ENCODE measurements around the gene NTNG2. TPM values are rescaled to one million over a fixed set of nuclear protein-coding genes. Genes with fewer than 3 reads are reported as not detected.

Gene NTNG2
- total and polyA plus RNA-seq, 9 of the 15 experiments (the other 6 are each of a cell fraction or from before 2014, with no cell fraction given) = 0.01 to 0.11 (median 0.09) TPM; not detected in 6

DNA sequence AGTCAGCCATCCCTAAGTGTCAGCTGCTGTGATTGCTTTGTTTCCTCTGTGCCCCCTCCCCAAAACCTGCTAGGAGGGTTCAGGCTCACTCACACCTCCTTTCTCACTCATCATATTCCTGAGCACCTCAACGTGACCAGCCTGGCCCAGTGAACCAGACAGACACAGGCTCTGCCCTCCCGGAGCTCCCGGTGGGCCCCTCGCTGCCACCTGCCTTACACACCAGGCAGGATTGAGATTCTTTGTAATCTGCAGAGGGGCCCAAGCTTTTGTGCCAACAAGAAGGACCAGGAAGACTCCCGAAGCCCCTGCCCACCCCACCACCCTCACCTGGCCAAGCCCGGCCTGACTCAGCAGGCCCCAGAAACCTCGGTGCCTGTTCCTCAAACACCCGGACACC, 87.8 kb downstream of the NTNG2 start (continued):
- TF ChIP-seq, protein P1, sequence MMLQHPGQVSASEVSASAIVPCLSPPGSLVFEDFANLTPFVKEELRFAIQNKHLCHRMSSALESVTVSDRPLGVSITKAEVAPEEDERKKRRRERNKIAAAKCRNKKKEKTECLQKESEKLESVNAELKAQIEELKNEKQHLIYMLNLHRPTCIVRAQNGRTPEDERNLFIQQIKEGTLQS (IDR thresholded peaks at IDR 0.05) = no peak
- TF ChIP-seq, protein P1 (CRISPR knock-in tag; conservative IDR thresholded peaks at IDR 0.05) = no peak

DNA sequence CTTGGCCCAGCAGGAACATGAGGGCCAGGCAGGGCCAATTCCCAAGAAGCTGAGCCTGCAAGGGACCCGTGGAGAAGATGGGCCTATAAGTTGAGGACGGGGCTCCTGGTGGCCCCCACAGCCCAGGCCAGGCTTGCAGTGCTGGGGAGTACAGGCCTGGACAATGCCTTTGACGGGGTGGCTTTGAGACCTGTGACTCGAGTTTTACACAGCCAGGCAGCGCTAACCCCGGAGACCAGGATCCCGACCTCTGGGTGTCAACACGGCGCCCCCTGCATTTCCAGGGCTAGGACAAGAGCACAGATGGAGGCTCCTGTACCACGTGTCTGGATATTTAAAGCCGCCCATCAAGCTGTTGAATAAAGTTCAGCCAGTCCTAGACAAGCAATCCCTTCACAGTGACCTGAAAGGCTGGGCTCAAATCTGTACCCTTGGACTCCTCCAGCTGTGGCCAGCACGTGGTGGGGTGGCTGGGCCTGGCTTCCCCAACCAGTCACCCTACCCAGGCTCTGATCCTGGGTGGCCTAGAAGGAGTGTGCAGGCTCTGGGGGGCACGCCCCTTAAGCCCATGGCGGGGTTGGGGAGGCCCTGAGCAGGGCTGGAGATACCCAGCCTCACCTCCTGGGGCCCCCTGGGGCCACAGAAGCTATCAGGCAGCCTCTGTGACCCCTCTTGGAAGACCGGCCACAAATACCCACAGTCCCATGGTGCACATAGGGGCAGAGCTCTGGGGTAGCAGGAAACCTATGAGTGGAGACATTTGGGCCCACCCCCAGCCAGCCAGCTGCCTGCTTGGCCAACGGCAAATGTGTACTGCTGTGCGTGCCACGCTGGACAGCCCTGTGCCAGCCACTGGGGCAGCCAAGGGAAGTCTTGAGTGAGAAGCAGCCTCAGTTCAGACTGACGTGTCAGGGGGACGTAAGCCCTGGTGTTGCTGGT, 88.7 kb downstream of the NTNG2 start:
- H3K79me2 ChIP-seq (ENCODE audit: control insufficient read depth, insufficient read depth, low read length) = no peaks in the 10 kb centered on the region
- TF ChIP-seq, protein P2, sequence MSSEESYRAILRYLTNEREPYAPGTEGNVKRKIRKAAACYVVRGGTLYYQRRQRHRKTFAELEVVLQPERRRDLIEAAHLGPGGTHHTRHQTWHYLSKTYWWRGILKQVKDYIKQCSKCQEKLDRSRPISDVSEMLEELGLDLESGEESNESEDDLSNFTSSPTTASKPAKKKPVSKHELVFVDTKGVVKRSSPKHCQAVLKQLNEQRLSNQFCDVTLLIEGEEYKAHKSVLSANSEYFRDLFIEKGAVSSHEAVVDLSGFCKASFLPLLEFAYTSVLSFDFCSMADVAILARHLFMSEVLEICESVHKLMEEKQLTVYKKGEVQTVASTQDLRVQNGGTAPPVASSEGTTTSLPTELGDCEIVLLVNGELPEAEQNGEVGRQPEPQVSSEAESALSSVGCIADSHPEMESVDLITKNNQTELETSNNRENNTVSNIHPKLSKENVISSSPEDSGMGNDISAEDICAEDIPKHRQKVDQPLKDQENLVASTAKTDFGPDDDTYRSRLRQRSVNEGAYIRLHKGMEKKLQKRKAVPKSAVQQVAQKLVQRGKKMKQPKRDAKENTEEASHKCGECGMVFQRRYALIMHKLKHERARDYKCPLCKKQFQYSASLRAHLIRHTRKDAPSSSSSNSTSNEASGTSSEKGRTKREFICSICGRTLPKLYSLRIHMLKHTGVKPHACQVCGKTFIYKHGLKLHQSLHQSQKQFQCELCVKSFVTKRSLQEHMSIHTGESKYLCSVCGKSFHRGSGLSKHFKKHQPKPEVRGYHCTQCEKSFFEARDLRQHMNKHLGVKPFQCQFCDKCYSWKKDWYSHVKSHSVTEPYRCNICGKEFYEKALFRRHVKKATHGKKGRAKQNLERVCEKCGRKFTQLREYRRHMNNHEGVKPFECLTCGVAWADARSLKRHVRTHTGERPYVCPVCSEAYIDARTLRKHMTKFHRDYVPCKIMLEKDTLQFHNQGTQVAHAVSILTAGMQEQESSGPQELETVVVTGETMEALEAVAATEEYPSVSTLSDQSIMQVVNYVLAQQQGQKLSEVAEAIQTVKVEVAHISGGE (CRISPR knock-in tag; IDR thresholded peaks at IDR 0.05) = no peak
- TF ChIP-seq, protein P3, sequence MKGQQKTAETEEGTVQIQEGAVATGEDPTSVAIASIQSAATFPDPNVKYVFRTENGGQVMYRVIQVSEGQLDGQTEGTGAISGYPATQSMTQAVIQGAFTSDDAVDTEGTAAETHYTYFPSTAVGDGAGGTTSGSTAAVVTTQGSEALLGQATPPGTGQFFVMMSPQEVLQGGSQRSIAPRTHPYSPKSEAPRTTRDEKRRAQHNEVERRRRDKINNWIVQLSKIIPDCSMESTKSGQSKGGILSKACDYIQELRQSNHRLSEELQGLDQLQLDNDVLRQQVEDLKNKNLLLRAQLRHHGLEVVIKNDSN (CRISPR knock-in tag; IDR thresholded peaks at IDR 0.05) = peak; percentile 40; the same call in 1 of the 2 replicates
- ATAC-seq (no peak; the same call in 2 of the 3 replicates), DNase-seq (ENCODE audit: extremely low read depth in 1 of 4, low spot score in 3 of 4) (no peak), FAIRE-seq (no peak)
- no peaks in the 10 kb centered on the region for H3K36me3 ChIP-seq (ENCODE audit: control insufficient read depth, insufficient read depth, low read length)
- no peaks in the 10 kb centered on the region for H3K9me1 ChIP-seq (ENCODE audit: control insufficient read depth, insufficient read depth, low read length)
- no peak overlapping the region for H3K4me2 ChIP-seq (ENCODE audit: insufficient read depth, low read length)
- in situ Hi-C loops (cut with MboI) (loop anchor here (5.0 kb wide), 1 partner anchor 488 kb away; no protein-coding TSS in a partner anchor), intact Hi-C loops (cut with micrococcal nuclease) (loop anchor here (5.0 kb wide), 2 partner anchors 83 to 493 kb away; no protein-coding TSS in a partner anchor)
- H3K4me1 ChIP-seq (replicated peaks in 1 of 2; ENCODE audit: control insufficient read depth in 2 of 2, insufficient read depth in 2 of 2, low read length in 2 of 2) = peaks cover 0 to 7% of the 10 kb centered on the region in 2 experiments; a peak in 2 of 5 replicates
- ChIA-PET POLR2A (interaction anchor here (0.5 kb wide), 1 partner anchor 506 kb away, joined by 3 read pairs; no protein-coding TSS in a partner anchor), CTCF (ENCODE audit: low intra/inter-chr PET ratio) (no interaction called here)
- H4K20me1 ChIP-seq (replicated peaks; ENCODE audit: control insufficient read depth, insufficient read depth, low read length) = no peaks in the 10 kb centered on the region; the same call in 1 of the 2 replicates
- no TSS peak for BruUV-seq (replicated peaks)
- WGBS (ENCODE audit: insufficient coverage, low coverage, missing lambda C conversion rate) = 17% methylated on average over 20 of the region's 20 CpGs
- no peaks in the 10 kb centered on the region for H3K9me3 ChIP-seq (replicated peaks; ENCODE audit: control insufficient read depth, insufficient read depth, low read depth, low read length)
- H3K27me3 ChIP-seq (ENCODE audit: control insufficient read depth in 2 of 2, insufficient read depth in 2 of 2, low read length in 2 of 2) = peaks cover 7 to 38% of the 10 kb centered on the region in 2 experiments; a peak in 4 of 5 replicates
- H3K4me3 ChIP-seq = no peak overlapping the region
- H3K9ac ChIP-seq (ENCODE audit: insufficient read depth in 1 of 2, low read depth in 2 of 2, low read length in 2 of 2) = no peak overlapping the region
- no peak overlapping the region for H2AFZ ChIP-seq (ENCODE audit: low read depth, low read length)
- H3K27ac ChIP-seq (ENCODE audit: extremely low read depth, low read depth, low read length) = no peak overlapping the region
